Breast epithelium (tissue), 3 donors: ENCODE measurements around the gene ADM.
A peak's percentile ranks its signal among the peaks of the same experiment; 100 is the strongest.

Experiments
- CTCF ChIP-seq, 3 donors: fragments of 450-650 bp; IDR thresholded peaks; one replicate each; pipeline ENCODE4 v1.5.1; 2016 to 2017; ENCODE audit warnings: antibody characterized with exemption in 3 of 3, mild to moderate bottlenecking in 3 of 3, moderate library complexity in 3 of 3
- POLR2A ChIP-seq: fragments of 450-650 bp; IDR thresholded peaks from one replicate; pipeline ENCODE4 v1.6.1; 2016; ENCODE audit warnings: antibody characterized with exemption, mild to moderate bottlenecking, moderate library complexity
- POLR2AphosphoS5 ChIP-seq, 3 donors: sonication (generic); formaldehyde crosslinking; IDR thresholded peaks; one replicate each; pipeline ENCODE4 v1.6.1; 2017; ENCODE audit warnings: antibody characterized with exemption in 3 of 3

DNA sequence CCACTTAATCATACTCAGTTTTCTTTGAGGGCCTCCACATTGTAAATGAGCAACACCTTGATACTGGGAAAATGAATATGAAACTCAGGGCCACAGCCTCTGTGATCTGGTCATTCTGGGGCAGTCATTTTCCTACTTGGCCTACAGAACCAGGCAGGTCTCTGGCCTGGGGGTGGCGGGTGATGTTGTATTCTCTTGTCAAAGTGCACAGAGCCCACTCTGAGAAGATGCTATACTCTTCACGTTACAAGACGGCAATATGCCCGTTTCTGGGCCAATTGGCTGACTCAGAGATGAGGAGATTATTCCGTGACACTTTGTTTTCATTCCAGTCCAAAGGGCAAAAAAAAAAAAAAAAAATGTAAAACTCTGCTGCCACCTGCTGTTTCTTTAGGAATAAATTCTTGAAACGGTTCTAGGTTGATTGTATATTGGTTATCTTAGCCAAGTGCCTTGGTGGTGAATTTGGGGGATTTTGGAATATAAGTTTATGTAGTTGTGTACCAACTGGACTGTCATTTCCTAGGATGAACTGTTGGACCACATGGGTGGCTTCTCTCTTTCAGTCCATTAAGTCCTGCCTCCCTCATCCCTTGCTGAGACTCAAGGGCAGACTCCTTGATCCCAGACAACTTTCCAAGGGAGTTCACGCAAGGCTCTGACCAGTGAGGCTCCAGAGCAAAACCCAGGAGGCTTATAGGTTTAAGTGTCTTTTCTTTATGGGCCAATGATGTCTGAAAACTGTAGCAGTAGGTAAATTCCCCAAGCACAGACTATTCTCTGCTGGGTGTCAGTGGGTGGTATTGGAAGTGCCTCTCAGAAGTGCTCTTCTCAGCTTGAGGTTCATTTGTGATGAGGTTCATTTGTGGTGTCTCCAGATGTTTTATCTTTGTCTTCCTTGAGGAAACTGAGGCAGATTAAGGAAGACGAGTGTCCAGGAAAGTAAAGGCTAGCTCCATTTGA, 18.2 kb downstream of the ADM start:
- peak; percentile 37 to 75 (median 69) for TF ChIP-seq CTCF (IDR thresholded peaks at IDR 0.05)
- no peak for TF ChIP-seq POLR2A
- peak in 2 of 3 donors; percentile 30 to 42 for TF ChIP-seq POLR2AphosphoS5 (IDR thresholded peaks at IDR 0.05)
